GM19239 (cell line): ENCODE results near the gene ALDOB.

ENCODE experiments used
- DNase-seq: peaks from one replicate; pipeline ENCODE4 v3.0.0; 2011; ENCODE audit warnings: low spot score; ENCODE audit not compliant: insufficient read length
- FAIRE-seq: peaks from 2 replicates; lab custom pipeline; 2011; peaks lifted over from hg19 to GRCh38; lab: Jason Lieb, UNC

Gene ALDOB

GRCh38 chr9:101435601-101436079 is at the start of gene ALDOB:
Gene ALDOB (minus strand): TSS chr9:101435774. CDS start chr9:101430887, 4,887 bp downstream.
- FAIRE-seq (no peak), DNase-seq (no peak)

GRCh38 chr9:101484046-101484445 is 48.5 kb upstream of the ALDOB start:
- no peak for DNase-seq
- no peak for FAIRE-seq

- DNase-seq (no peak), FAIRE-seq (no peak)
Measured at GRCh38 chr9:101481261-101481660, 45.7 kb upstream of the ALDOB start.

GRCh38 chr9:101480386-101480785 is 44.8 kb upstream of the ALDOB start:
- DNase-seq = no peak

GRCh38 chr9:101479338-101480030 is 43.9 kb upstream of the ALDOB start:
- FAIRE-seq (no peak), DNase-seq (no peak)

More at GRCh38 chr9:101480386-101480785, 44.8 kb upstream of the ALDOB start:
- no peak for FAIRE-seq

- no peak for FAIRE-seq
- DNase-seq = no peak
Measured at GRCh38 chr9:101478906-101479305, 43.3 kb upstream of the ALDOB start.

- DNase-seq (no peak), FAIRE-seq (no peak)
Measured at GRCh38 chr9:101478444-101478843, 42.9 kb upstream of the ALDOB start.

- DNase-seq (no peak), FAIRE-seq (no peak)
Measured at GRCh38 chr9:101477736-101478135, 42.2 kb upstream of the ALDOB start.

GRCh38 chr9:101477214-101477613 is 41.6 kb upstream of the ALDOB start:
- FAIRE-seq (no peak), DNase-seq (no peak)

- DNase-seq (no peak), FAIRE-seq (no peak)
Measured at GRCh38 chr9:101476576-101477208, 41.1 kb upstream of the ALDOB start.

GRCh38 chr9:101472891-101473290 is 37.3 kb upstream of the ALDOB start:
- FAIRE-seq (no peak), DNase-seq (no peak)

GRCh38 chr9:101470929-101471328 is 35.4 kb upstream of the ALDOB start:
- FAIRE-seq (no peak), DNase-seq (no peak)

GRCh38 chr9:101470021-101470420 is 34.4 kb upstream of the ALDOB start:
- FAIRE-seq (no peak), DNase-seq (no peak)

GRCh38 chr9:101469026-101469425 is 33.5 kb upstream of the ALDOB start:
- DNase-seq (no peak), FAIRE-seq (no peak)

GRCh38 chr9:101468116-101468515 is 32.5 kb upstream of the ALDOB start:
- no peak for FAIRE-seq

GRCh38 chr9:101467690-101468089 is 32.1 kb upstream of the ALDOB start:
- DNase-seq (no peak), FAIRE-seq (no peak)

More at GRCh38 chr9:101468116-101468515, 32.5 kb upstream of the ALDOB start:
- DNase-seq = no peak

GRCh38 chr9:101466863-101467262 is 31.3 kb upstream of the ALDOB start:
- DNase-seq (no peak), FAIRE-seq (no peak)

GRCh38 chr9:101465326-101465915 is 29.8 kb upstream of the ALDOB start:
- FAIRE-seq (no peak), DNase-seq (no peak)

GRCh38 chr9:101463397-101463796 is 27.8 kb upstream of the ALDOB start:
- DNase-seq (no peak), FAIRE-seq (no peak)

- no peak for FAIRE-seq
- no peak for DNase-seq
Measured at GRCh38 chr9:101462558-101462957, 27.0 kb upstream of the ALDOB start.

- FAIRE-seq (no peak), DNase-seq (no peak)
Measured at GRCh38 chr9:101460965-101461364, 25.4 kb upstream of the ALDOB start.
